GM18511 (cell line): ENCODE data around the gene MAP4K2.

Experiments
- ATAC-seq: cut with Tn5 transposase; IDR thresholded peaks from one replicate; pipeline ENCODE4 v1.9.1; 2021; ENCODE audit warnings: mild to moderate bottlenecking, moderate library complexity; ENCODE audit not compliant: unreplicated experiment

The MAP4K2 gene

DNA sequence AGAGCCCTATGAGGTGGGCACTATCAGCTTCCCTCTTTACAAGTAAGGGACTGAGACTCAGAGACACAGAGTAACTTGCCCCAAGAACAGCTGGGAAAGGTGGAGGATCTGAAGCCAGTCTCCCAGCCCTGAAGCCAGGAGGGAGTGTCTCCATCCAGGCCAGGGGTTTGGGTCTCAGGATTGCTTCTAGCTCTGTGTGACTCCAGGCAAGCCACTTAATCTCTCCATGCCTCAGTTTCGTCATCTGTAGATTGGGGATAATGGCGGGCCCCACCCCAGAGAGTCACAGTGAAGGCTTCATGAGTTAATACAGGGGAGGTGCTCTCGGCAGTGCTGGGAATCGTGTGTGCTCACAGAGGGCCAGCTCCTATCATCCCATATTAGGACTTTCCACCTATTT, 10.5 kb downstream of the MAP4K2 start:
- ATAC-seq: no peak

GRCh38 chr11:64791781-64792291, 11.2 kb downstream of the MAP4K2 start:
- no peak for ATAC-seq

- ATAC-seq: no peak
Measured at GRCh38 chr11:64790205-64791095, 12.6 kb downstream of the MAP4K2 start.

DNA sequence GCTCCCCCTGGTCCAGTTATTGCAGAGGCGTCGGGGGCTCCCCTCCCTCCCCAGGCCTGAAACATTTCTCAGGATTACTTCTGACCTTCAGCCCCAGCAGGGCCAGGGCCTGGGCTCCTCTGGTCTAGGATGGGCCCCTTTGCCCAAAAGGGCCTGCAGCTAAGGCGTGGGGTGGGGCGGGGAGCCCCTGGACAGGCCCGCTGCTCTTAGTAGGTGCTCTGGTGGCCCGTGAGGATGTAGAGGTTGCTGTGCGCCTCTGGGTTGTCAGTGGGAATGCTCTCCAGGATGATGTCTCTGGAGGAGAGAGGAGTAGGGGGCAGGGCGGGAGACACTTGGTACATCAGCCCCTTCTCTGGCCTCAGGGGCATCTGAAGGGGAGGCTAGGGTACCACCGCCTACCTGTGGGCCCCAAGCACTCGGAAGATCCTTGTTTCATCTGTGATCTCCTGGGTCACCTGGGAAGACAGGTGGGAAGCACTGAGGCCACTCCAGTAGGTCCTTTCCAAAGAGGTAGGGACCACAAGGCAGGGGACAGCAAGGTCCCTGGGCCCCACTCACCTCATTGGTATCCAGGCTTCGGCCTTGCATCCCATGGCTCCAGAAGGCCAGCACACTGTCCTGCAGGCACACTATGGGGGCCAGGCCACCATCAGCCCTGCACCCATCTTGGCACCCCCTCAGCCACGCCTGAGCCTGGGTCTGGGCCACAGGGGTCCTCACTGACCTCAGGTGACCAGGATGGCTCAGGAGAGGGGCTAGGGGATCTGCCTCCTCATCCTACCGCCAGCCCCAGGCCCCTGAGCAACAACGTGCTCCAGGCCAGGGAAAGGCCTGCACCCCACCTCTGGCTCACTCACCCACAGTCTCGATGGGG, 13.4 kb downstream of the MAP4K2 start:
- no peak for ATAC-seq

GRCh38 chr11:64788321-64789215, 14.4 kb downstream of the MAP4K2 start:
- ATAC-seq: no peak

- ATAC-seq: no peak
Measured at GRCh38 chr11:64787526-64788320, 15.3 kb downstream of the MAP4K2 start.

DNA sequence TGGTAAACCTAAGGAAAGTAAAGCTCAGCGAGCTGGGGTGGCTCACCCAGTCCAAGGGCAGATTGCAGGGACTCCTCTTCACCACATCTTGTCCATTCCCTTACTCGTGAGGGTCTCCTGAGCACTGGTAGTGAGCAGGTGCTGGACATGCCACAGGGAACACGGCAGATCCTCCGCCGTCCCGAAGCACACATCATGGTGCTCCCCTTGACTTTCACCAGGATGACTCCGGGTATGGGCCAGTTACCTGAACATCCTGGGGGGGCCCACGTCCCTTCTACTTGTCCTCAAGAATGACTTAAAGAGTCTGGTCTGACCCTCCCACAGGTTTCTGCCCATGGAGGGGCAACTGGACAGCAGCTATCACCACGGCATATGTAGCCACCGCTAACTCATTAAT, 16.7 kb downstream of the MAP4K2 start:
- no peak for ATAC-seq

- no peak for ATAC-seq
Measured at GRCh38 chr11:64784813-64785581, 18.0 kb downstream of the MAP4K2 start.

- ATAC-seq: peak; percentile 84
Measured at GRCh38 chr11:64778473-64779298, 24.3 kb downstream of the MAP4K2 start, which contains the start of gene SF1. SF1 (minus strand) TSS chr11:64778542; CDS start chr11:64778392, 150 bp downstream.

GRCh38 chr11:64778223-64778472, 24.9 kb downstream of the MAP4K2 start:
- no peak for ATAC-seq

- no peak for ATAC-seq
Measured at GRCh38 chr11:64777449-64778222, 25.4 kb downstream of the MAP4K2 start.

DNA sequence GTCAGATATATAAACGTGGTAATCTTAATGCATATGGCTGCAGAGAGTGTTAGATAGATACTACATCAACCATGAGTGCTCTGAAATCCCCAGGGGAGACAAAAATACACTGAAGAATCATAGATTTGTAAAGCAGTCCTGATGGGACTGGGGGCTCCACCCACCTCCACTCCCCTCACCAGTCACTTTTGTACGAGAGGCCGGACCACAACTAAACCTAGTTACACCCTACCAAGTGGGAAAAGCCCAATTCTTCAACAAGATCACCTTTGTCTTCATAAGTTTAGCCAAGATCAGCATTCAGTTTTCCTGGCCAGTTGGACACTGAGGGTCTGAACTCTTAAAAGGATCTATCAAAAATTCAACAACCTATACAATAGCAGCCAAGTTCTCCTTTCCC, 26.1 kb downstream of the MAP4K2 start:
- no peak for ATAC-seq

- ATAC-seq: no peak
Measured at GRCh38 chr11:64776425-64776824, 26.6 kb downstream of the MAP4K2 start.

GRCh38 chr11:64774144-64774543, 28.9 kb downstream of the MAP4K2 start:
- ATAC-seq: no peak

DNA sequence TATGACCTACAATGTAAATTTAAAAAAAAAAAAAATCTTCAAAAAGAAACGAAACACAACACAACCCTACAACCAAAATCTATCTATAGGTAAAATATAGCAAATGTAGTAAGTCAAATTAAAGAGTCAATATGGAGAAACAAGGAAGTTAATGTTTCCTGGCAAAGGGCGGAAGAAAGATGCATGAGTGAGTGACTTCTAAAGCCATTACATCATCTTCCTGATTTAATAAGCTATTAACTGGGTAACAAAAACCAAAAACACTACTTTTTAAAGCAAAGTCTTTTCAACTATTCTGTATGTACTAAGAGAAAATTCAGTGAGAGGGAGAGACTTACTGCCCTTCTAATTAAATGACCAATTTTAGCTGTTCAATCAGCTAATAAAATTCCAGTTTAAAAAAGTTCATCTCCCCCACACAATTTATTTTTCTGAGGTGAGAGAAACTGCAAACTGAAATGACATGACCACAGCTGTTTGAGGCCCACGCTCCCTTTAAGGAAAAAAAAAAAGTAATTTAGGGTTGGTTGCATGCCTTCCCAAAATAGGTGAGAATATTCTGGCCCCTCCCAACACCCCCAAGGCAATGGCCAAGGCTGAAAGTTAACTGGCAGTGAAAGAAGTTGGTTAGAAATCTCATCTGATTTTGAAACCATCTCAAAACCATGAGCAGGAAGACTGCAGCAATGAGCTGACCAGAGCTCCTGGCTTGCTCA, 30.6 kb downstream of the MAP4K2 start:
- ATAC-seq: no peak

GRCh38 chr11:64771861-64772260, 31.2 kb downstream of the MAP4K2 start:
- no peak for ATAC-seq

DNA sequence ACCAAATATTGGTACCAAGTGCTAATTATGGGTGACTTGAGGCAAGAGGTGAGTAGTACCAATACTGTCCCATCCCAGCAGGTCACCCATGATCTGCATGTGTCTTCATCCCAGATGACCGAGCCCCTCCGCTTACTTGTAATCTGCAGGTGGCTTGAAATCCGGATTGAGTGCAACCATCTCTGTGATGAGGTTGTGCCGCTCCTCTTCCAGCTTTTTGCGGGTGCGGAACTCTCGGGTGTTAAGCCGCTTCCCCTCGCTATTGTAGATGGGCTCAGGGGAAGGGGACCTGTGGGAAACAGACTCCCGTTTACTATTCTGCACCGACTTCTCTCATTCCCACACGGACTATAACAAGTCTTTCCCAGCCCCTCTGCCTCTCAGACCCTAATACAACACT, 32.9 kb downstream of the MAP4K2 start:
- ATAC-seq: no peak
